Fibroblast of the aortic adventitia (primary cell): ENCODE data around the gene C1orf53. TPM values are rescaled to one million over a fixed set of nuclear protein-coding genes. Genes with fewer than 3 reads are reported as not detected.

Experiments used
- DNase-seq: peaks from one replicate; pipeline ENCODE4 v3.0.0-alpha.2; 2010; ENCODE audit warnings: low read depth
- H3K4me3 ChIP-seq: 2 replicates; pipeline ENCODE4 v1.5.1; 2011; ENCODE audit warnings: low read depth, mild to moderate bottlenecking, control low read depth, low read length, moderate library complexity
- total RNA-seq: library from RNA; depleted of rRNA; stranded (reverse); fragments of >200 nt; gene quantifications from 2 replicates; pipeline ENCODE4 v1.2.3, GENCODE V29; 2012; ENCODE audit warnings: low replicate concordance
- TF ChIP-seq, protein P1 (sequence below): IDR thresholded peaks from 2 replicates; pipeline ENCODE4 v1.5.1; 2011; ENCODE audit warnings: mild to moderate bottlenecking, low read length, control low read depth, inconsistent platforms; ENCODE audit not compliant: insufficient read depth

The C1orf53 gene
- total RNA-seq, 1 donor: 4.5 TPM

DNA sequence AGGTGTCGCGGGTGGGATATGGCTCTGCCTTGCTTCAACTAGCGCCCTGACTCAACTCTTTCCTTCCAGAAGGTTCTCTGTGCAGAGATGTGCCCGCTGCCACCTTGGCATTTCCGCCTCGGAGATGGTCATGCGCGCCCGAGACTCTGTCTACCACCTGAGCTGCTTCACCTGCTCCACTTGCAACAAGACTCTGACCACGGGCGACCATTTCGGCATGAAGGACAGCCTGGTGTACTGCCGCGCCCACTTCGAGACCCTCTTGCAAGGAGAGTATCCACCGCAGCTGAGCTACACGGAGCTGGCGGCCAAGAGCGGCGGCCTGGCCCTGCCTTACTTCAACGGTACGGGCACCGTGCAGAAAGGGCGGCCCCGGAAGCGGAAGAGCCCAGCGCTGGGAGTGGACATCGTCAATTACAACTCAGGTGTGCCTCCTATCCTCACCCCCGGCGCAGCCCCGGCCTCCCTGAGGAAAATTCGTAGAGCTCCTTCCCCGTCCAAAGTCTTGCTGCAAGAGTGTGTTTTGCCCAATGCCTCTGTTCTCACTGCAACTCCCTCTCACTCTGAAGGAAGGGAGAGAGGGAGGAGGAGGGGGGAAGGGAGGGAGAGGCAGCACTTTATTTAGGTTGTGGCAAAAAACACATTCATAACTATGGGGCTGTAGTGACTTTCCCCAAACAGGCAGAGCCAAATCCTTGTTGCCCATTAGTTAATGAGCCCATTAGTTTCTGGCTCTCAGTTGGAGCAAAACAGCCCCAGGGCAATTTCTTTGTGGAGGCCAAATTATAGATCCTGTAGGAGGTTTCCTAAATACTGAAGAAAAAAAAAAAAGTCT is 19.0 kb downstream of the C1orf53 start:
- DNase-seq: no peak

DNA sequence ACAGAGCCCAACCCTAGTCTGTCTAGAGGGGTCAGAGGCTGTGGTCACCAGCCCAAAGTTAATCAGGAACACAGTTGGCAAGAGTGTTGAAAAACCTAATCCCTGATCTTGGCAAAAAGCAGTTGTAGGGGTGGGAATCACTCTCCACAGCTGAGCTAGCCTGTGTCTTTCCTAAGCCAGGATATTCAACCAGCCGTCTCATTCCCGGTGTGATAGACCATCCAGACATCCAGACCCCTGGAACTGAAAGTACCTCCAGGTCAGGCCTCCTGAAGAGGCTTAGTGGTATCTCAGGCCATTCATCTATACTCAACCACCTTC is 19.6 kb downstream of the C1orf53 start:
- no peak overlapping the region for H3K4me3 ChIP-seq
- DNase-seq: no peak
- TF ChIP-seq, protein P1, sequence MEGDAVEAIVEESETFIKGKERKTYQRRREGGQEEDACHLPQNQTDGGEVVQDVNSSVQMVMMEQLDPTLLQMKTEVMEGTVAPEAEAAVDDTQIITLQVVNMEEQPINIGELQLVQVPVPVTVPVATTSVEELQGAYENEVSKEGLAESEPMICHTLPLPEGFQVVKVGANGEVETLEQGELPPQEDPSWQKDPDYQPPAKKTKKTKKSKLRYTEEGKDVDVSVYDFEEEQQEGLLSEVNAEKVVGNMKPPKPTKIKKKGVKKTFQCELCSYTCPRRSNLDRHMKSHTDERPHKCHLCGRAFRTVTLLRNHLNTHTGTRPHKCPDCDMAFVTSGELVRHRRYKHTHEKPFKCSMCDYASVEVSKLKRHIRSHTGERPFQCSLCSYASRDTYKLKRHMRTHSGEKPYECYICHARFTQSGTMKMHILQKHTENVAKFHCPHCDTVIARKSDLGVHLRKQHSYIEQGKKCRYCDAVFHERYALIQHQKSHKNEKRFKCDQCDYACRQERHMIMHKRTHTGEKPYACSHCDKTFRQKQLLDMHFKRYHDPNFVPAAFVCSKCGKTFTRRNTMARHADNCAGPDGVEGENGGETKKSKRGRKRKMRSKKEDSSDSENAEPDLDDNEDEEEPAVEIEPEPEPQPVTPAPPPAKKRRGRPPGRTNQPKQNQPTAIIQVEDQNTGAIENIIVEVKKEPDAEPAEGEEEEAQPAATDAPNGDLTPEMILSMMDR: no peak

More for the DNA sequence above, 19.0 kb downstream of the C1orf53 start:
- TF ChIP-seq, protein P1: no peak
- H3K4me3 ChIP-seq: no peak overlapping the region

DNA sequence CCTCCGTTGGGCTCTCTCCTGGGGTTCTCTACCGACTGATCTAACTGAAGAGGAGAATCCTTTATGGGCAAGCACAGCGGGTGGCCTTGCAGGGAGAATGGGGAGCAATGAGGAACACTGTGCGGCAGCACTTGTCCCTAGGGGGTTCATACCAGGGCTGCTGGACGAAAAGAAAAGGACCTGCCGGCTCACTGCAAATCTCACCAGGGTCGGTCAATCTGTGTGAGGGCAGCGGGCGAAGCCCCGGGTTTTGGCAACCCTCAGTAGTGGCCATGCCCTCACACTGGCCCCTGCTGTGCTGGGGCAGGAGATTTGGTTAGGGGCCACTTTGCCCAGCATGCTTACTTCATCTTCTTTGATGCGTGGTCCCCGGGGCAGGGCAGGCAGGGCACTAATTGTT is 20.6 kb downstream of the C1orf53 start:
- TF ChIP-seq, protein P1: no peak
- DNase-seq: no peak
- H3K4me3 ChIP-seq: no peak overlapping the region

DNA sequence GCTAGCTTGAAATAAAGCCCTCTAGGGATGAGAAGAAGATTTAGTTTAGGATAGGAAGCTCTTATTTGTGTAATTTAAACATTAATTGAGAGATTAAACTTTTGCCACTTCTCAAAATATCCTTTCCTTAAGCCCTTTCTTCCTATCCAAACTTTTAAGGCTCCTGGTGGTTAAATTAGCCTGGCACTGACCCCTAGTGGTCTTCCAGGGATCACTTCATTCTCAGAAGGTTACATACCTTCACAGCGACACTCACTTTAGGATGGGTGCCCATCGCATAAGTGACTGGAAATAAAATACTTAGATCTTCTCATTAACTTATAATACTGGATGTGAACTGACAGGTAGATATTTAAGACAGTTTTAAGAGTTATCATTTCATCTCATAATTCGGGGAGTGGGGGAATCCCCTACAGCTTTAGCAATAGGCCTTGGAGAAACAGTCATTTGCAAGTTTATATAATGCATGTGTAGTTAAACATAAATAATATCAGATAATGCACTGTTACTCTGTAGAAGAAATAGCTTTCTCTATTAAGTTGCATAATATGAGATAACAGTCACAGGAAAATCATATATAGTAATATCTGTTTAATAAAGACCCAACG is 22.2 kb downstream of the C1orf53 start:
- TF ChIP-seq, protein P1: peak; percentile 60
- no peak overlapping the region for H3K4me3 ChIP-seq
- peak; percentile 57 for DNase-seq

DNA sequence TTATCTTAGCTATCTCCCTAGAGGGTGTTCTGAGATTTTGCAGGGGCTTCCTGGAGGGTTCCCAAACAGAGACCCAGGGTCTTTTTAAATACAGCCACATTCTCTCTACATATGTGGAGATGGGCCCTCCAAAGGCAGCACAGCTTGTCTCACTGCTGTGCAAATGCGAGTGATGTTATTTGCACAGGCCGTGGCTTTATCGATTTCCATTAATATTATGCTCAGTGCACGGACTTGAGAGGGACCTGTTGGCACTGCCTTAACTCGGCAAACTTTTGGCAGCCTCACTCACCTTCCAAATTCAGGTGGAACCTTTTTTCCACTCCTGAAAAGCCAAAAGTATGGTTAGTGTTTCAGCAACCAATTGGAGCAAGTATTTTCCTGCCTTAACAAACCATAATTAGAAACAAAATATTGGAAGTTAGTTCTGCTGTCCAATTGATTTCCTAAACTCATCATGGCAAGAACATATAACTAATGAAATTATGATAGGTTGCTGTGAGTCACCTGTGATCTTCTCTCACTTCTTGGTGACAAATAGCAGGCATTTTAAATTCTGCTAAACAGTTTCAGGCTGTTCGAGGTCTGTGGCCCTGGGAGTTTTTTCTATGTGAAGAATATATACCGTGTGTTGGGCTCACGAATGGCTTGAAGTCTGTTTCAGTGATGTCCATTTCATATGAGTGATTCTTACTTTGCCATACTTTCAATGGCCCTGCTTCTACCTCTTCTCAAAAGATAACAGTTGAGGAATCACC is 25.7 kb downstream of the C1orf53 start:
- no peak for DNase-seq
- no peak overlapping the region for H3K4me3 ChIP-seq
- TF ChIP-seq, protein P1: no peak

DNA sequence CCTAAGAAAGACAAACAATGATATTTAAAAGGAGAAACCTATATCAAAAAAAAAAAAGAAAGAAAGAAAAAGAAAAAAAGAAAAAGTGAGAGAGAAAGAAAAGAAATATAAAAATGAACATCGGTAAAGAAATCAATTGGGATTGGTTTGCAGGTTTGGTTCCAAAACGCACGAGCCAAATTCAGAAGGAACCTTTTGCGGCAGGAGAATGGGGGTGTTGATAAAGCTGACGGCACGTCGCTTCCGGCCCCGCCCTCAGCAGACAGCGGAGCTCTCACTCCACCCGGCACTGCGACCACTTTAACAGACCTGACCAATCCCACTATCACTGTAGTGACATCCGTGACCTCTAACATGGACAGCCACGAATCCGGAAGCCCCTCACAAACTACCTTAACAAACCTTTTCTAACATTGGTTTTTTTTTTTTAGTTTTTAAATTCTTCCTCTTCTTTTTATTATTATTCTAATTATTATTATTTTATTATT is 26.5 kb downstream of the C1orf53 start:
- TF ChIP-seq, protein P1: no peak
- peak overlapping the region; percentile 14 for H3K4me3 ChIP-seq
- DNase-seq: no peak
